Measurements from ENCODE around the gene CYP2S1.
A peak's percentile ranks its signal among the peaks of the same experiment; 100 is the strongest.
"Not testable (repeated sequence)": the region's sequence is repeated elsewhere in the genome, so short reads cannot be mapped to it uniquely, and the experiment has no call there.

Gene CYP2S1

GRCh38 chr19:41222240-41222639 is 29.2 kb downstream of the CYP2S1 start:
- Histone ChIP-seq H3K9me3 (ENCODE audit: control insufficient read depth, low read depth, low read length) (no peaks in the 10 kb centered on the region), H3K4me3 (ENCODE audit: low read length) (no peak overlapping the region), H3K27me3 (ENCODE audit: control insufficient read depth, insufficient read depth, low read length) (no peaks in the 10 kb centered on the region), H3K27ac (ENCODE audit: low read length) (no peak overlapping the region), H3K36me3 (ENCODE audit: control insufficient read depth, low read depth, low read length) (peaks cover 6% of the 10 kb centered on the region), H3K9ac (ENCODE audit: low read length) (no peak overlapping the region), H3K4me1 (ENCODE audit: control insufficient read depth, low read depth, low read length) (peaks cover 22% of the 10 kb centered on the region)

DNA sequence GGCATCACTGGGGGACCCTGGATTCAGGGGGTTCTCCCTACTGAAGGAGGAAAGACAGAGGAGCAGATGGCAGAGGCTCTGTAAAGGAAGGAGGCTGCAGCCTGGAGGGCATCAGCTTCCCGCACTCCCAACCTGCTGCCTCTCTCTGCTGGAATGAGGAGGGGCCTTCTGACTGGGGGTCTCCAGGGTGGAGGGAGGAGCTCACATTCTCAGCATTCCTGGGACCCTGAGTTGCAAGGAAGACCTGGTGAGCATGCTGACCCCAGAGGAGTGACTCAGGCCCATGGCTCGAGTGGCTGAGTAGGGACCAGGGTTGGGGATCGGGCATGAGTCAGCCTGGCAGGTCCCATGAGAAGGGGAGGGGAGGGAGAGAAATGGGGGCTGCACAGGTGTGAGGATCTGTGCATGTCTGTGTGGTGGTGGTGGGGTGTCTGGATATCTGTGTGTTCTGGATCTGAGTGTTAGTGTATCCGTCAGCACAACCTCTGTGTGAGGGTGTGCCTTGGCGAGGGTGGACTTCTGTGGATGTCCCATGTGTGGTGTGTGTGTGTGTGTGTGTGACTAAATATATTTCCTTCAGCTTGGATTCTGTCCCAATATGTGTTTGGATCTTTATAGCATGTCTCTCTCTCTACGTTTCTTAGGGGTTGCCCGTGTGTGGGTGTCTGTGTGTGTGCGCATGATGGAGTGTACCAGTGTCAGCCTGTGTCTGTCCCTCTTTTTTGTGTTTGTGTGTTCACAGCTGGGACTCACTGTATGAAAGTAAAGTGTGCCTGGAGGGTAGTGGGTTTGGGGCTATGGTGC is 30.6 kb downstream of the CYP2S1 start:
- Histone ChIP-seq H3K9ac (ENCODE audit: low read length) (no peak overlapping the region), H3K4me1 (ENCODE audit: control insufficient read depth, low read depth, low read length) (peaks cover 22% of the 10 kb centered on the region), H3K27me3 (ENCODE audit: control insufficient read depth, insufficient read depth, low read length) (no peaks in the 10 kb centered on the region), H3K4me3 (ENCODE audit: low read length) (no peak overlapping the region), H3K36me3 (ENCODE audit: control insufficient read depth, low read depth, low read length) (peaks cover 6% of the 10 kb centered on the region), H3K9me3 (ENCODE audit: control insufficient read depth, low read depth, low read length) (no peaks in the 10 kb centered on the region), H3K27ac (ENCODE audit: low read length) (peak overlapping the region; percentile 15)

GRCh38 chr19:41224632-41225031 is 31.6 kb downstream of the CYP2S1 start:
- Histone ChIP-seq H3K9me3 (ENCODE audit: control insufficient read depth, low read depth, low read length) (no peaks in the 10 kb centered on the region), H3K27ac (ENCODE audit: low read length) (no peak overlapping the region), H3K27me3 (ENCODE audit: control insufficient read depth, insufficient read depth, low read length) (no peaks in the 10 kb centered on the region), H3K9ac (ENCODE audit: low read length) (no peak overlapping the region), H3K4me1 (ENCODE audit: control insufficient read depth, low read depth, low read length) (peaks cover 22% of the 10 kb centered on the region), H3K4me3 (ENCODE audit: low read length) (no peak overlapping the region), H3K36me3 (ENCODE audit: control insufficient read depth, low read depth, low read length) (peaks cover 6% of the 10 kb centered on the region)

DNA sequence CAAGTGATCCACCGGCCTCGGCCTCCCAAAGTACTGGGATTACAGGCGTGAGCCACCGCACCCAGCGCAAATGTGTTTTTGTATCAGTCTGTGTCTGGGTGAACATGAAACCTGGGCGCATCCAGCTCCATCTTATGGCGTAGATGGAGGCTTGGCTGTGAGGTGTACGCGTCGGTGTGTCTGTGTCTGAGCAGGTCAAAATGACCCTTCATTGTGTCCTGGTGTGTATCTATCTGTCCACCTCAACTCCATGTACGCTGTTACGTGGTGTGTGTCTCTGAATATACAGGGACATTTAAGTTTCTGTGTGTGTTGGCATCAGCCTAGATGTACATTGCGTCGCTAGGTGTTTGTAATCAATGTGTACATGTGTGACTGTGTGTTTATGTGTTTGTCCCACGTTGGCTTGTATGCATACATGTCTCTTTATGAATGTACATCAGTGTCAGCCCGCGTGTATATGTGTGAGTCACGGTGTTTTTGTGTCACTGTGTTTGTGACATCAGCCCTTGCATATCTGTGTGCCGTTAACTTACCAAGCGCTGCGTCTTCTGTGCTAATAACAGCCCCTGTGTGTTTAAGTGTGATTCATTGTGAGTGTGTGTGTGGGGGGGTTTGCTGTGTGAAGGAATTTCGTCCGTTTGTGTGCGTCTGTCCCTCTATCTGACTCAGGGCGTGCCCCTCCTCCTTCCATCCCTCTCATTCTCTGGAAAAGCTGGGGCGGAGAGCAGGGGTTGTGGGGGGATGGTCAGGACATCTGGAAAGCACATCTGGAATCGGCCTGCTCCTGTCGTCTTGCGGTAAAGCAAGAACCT is 32.4 kb downstream of the CYP2S1 start:
- peak overlapping the region; percentile 8 for H3K27ac ChIP-seq (ENCODE audit: low read length)
- no peaks in the 10 kb centered on the region for H3K9me3 ChIP-seq (ENCODE audit: control insufficient read depth, low read depth, low read length)
- peak overlapping the region; percentile 64 for H3K9ac ChIP-seq (ENCODE audit: low read length)
- H3K4me3 ChIP-seq (ENCODE audit: low read length) = peak overlapping the region; percentile 49
- H3K27me3 ChIP-seq (ENCODE audit: control insufficient read depth, insufficient read depth, low read length) = no peaks in the 10 kb centered on the region
- H3K36me3 ChIP-seq (ENCODE audit: control insufficient read depth, low read depth, low read length) = peaks cover 6% of the 10 kb centered on the region
- H3K4me1 ChIP-seq (ENCODE audit: control insufficient read depth, low read depth, low read length) = peaks cover 22% of the 10 kb centered on the region

DNA sequence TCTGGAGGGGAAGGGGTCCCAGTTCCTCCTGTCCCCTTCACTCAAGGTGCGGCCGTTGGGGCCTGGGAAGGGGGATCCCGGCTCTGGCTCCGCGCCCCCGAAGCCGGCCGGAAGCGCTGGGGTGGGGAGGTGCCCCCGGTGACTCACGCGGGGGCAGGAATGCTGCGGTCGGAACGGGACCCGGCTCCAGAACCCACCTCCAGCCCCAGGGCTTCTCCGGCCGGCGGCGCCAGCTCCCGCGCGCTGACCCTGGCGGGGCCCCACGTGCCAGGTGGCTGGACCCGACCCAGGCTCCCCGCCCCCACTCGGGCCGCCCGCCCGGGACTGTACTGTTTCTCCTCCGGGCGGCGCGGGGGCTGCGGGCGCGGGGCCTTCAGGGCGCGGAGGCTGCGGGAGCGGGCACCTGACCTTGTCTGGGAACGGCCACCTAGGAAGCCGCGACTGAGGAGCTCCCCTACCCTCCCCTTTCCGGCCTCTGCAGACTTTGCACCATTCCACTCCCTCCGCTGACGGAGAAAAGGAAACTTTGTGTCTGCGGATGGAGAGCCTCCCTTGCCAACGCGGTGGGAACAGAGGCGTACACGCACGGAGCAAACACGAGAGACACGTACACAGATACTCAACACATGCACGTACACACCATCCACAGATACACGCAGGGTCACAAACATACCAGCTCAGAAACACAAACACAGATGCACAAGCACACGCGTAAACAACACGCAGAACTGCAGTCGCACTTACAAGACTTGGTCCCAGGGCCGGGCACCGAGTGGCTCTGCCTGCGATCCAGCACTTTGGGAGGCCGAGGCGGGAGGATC is 33.2 kb downstream of the CYP2S1 start:
- Histone ChIP-seq H3K4me3 (ENCODE audit: low read length) (peak overlapping the region; percentile 49), H3K36me3 (ENCODE audit: control insufficient read depth, low read depth, low read length) (no peaks in the 10 kb centered on the region)

GRCh38 chr19:41226874-41227390 is 33.9 kb downstream of the CYP2S1 start:
- H3K4me3 ChIP-seq (ENCODE audit: low read length) = peak overlapping the region; percentile 49
- H3K36me3 ChIP-seq (ENCODE audit: control insufficient read depth, low read depth, low read length) = no peaks in the 10 kb centered on the region
- H3K27ac ChIP-seq (ENCODE audit: low read length) = no peak overlapping the region
- no peaks in the 10 kb centered on the region for H3K9me3 ChIP-seq (ENCODE audit: control insufficient read depth, low read depth, low read length)
- H3K4me1 ChIP-seq (ENCODE audit: control insufficient read depth, low read depth, low read length) = peaks cover 22% of the 10 kb centered on the region
- H3K27me3 ChIP-seq (ENCODE audit: control insufficient read depth, insufficient read depth, low read length) = no peaks in the 10 kb centered on the region
- peak overlapping the region; percentile 64 for H3K9ac ChIP-seq (ENCODE audit: low read length)

More for the DNA sequence above, 33.2 kb downstream of the CYP2S1 start:
- Histone ChIP-seq H3K9ac (ENCODE audit: low read length) (peak overlapping the region; percentile 64), H3K4me1 (ENCODE audit: control insufficient read depth, low read depth, low read length) (peaks cover 22% of the 10 kb centered on the region), H3K27ac (ENCODE audit: low read length) (peak overlapping the region; percentile 8), H3K27me3 (ENCODE audit: control insufficient read depth, insufficient read depth, low read length) (no peaks in the 10 kb centered on the region), H3K9me3 (ENCODE audit: control insufficient read depth, low read depth, low read length) (no peaks in the 10 kb centered on the region)

- Histone ChIP-seq H3K9me3 (ENCODE audit: control insufficient read depth, low read depth, low read length) (no peaks in the 10 kb centered on the region), H3K27me3 (ENCODE audit: control insufficient read depth, insufficient read depth, low read length) (no peaks in the 10 kb centered on the region), H3K27ac (ENCODE audit: low read length) (no peak overlapping the region), H3K9ac (ENCODE audit: low read length) (no peak overlapping the region), H3K4me1 (ENCODE audit: control insufficient read depth, low read depth, low read length) (peaks cover 16% of the 10 kb centered on the region), H3K36me3 (ENCODE audit: control insufficient read depth, low read depth, low read length) (no peaks in the 10 kb centered on the region), H3K4me3 (ENCODE audit: low read length) (no peak overlapping the region)
Observed at GRCh38 chr19:41228486-41228885, 35.5 kb downstream of the CYP2S1 start.

DNA sequence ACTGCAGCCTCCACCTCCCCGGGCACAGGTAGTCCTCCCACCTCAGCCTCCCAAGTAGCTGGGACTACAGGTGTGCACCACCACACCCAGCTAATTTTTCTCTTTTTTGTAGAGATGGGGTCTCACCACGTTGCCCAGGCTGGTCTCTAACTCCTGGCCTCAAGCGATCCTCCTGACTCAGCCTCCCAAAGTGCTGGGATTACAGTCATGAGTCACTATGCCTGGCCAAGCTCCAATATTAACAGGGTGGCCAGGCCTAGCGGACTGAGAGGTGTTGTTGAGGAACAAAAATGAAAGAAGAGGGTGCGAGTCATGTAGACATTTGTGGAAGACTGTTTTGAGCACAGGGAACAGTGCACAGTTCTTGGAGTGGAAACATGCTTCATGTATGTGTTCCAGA is 36.3 kb downstream of the CYP2S1 start:
- H3K4me1 ChIP-seq (ENCODE audit: control insufficient read depth, low read depth, low read length) = peaks cover 11% of the 10 kb centered on the region
- not testable (repeated sequence) for H3K9ac ChIP-seq (ENCODE audit: low read length); H3K27ac ChIP-seq (ENCODE audit: low read length); H3K36me3 ChIP-seq (ENCODE audit: control insufficient read depth, low read depth, low read length); H3K27me3 ChIP-seq (ENCODE audit: control insufficient read depth, insufficient read depth, low read length); H3K4me3 ChIP-seq (ENCODE audit: low read length); H3K9me3 ChIP-seq (ENCODE audit: control insufficient read depth, low read depth, low read length)

DNA sequence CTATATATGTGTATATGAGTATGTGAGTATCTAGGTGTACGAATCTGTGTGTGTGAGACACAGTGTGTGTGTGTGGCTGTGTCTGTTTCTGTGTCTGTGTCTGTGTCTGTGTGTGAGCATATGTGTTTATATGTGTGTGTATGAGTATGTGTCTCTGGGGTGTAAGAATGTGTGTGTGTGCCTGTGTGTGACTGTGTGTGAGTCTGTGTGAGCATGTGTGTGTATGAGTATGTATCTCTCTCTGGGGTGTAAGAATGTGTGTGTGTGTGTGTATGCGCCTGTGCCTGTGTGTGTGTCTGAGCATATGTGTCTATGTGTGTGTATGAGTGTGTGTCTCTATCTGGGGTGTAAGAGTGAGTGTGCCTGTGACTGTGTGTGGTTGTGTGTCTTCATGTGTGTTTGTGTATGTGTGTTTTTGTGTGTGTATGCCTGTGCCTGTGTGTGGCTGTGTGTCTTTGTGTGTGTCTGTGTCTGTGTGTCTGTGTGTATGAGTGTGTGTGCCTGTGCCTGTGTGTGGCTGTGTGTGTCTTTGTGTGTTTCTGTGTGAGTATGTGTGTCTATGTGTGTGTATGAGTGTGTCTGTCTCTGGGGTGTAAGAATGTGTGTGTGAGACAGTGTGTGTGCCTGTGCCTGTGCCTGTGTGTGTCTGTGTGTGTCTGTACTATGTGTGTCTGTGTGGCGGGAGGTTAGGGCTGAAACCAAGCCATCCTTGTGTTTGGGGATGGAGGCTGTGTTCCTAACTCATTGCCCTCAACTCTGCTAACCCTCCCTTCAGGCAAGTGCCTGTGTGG is 37.2 kb downstream of the CYP2S1 start:
- H3K9me3 ChIP-seq (ENCODE audit: control insufficient read depth, low read depth, low read length) = no peaks in the 10 kb centered on the region
- no peak overlapping the region for H3K4me3 ChIP-seq (ENCODE audit: low read length)
- no peak overlapping the region for H3K27ac ChIP-seq (ENCODE audit: low read length)
- H3K4me1 ChIP-seq (ENCODE audit: control insufficient read depth, low read depth, low read length) = peaks cover 10% of the 10 kb centered on the region
- H3K27me3 ChIP-seq (ENCODE audit: control insufficient read depth, insufficient read depth, low read length) = no peaks in the 10 kb centered on the region
- H3K36me3 ChIP-seq (ENCODE audit: control insufficient read depth, low read depth, low read length) = peaks cover 2% of the 10 kb centered on the region
- H3K9ac ChIP-seq (ENCODE audit: low read length) = no peak overlapping the region

DNA sequence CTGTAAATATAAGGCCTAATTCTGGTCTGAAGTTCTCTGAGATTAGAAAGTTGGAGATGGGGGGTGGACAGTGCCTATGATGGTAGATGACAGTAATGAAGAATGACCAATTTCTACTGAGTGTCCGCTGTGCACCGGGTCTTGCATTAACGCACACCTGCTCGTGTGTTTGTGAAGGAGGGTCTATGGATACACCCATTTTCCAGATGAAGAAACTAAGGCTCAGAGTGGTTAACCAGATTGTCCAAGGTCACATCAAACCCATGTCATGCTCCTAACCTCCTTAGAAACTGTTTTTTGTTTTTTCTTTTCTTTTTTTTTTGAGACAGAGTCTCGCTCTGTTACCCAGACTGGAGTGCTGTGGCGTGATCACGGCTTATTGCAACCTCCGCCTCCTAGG is 39.7 kb downstream of the CYP2S1 start:
- Histone ChIP-seq H3K36me3 (ENCODE audit: control insufficient read depth, low read depth, low read length) (peaks cover 2% of the 10 kb centered on the region), H3K9me3 (ENCODE audit: control insufficient read depth, low read depth, low read length) (no peaks in the 10 kb centered on the region), H3K9ac (ENCODE audit: low read length) (no peak overlapping the region), H3K27ac (ENCODE audit: low read length) (no peak overlapping the region), H3K27me3 (ENCODE audit: control insufficient read depth, insufficient read depth, low read length) (no peaks in the 10 kb centered on the region), H3K4me3 (ENCODE audit: low read length) (no peak overlapping the region), H3K4me1 (ENCODE audit: control insufficient read depth, low read depth, low read length) (no peaks in the 10 kb centered on the region)

Data from iPS-18a (cell line).